Ishikawa (cell line): Measurements from ENCODE around the gene PLCB4.

Experiments
- CEBPB ChIP-seq: IDR thresholded peaks from 2 replicates; pipeline ENCODE4 v1.6.1; 2012
- CREB1 ChIP-seq: IDR thresholded peaks from 2 replicates; pipeline ENCODE4 v1.6.1; 2012; ENCODE audit warnings: low read depth
- EGR1 ChIP-seq: IDR thresholded peaks from 2 replicates; pipeline ENCODE4 v1.6.1; 2012
- EP300 ChIP-seq: IDR thresholded peaks from 2 replicates; pipeline ENCODE4 v1.6.1; 2012; ENCODE audit warnings: borderline replicate concordance
- FOXM1 ChIP-seq: IDR thresholded peaks from 2 replicates; pipeline ENCODE4 v1.6.1; 2012; ENCODE audit warnings: low read depth, borderline replicate concordance
- NFIC ChIP-seq: IDR thresholded peaks from 2 replicates; pipeline ENCODE4 v1.6.1; 2012
- RAD21 ChIP-seq: IDR thresholded peaks from 2 replicates; pipeline ENCODE4 v1.6.1; 2012; ENCODE audit warnings: low read depth
- REST ChIP-seq: IDR thresholded peaks from 2 replicates; pipeline ENCODE4 v1.6.1; 2012; ENCODE audit warnings: low read depth, mild to moderate bottlenecking
- TAF1 ChIP-seq: IDR thresholded peaks from 2 replicates; pipeline ENCODE4 v1.6.1; 2012; ENCODE audit warnings: low read depth, mild to moderate bottlenecking
- TCF12 ChIP-seq: IDR thresholded peaks from 2 replicates; pipeline ENCODE4 v1.6.1; 2012; ENCODE audit warnings: low read depth
- TEAD4 ChIP-seq: IDR thresholded peaks from 2 replicates; pipeline ENCODE4 v1.6.1; 2012
- USF1 ChIP-seq: IDR thresholded peaks from 2 replicates; pipeline ENCODE4 v1.6.1; 2012
- YY1 ChIP-seq: IDR thresholded peaks from 2 replicates; pipeline ENCODE4 v1.6.1; 2012; ENCODE audit warnings: low read depth
- ZBTB7A ChIP-seq: IDR thresholded peaks from 2 replicates; pipeline ENCODE4 v1.6.1; 2012; ENCODE audit warnings: low read depth
- TF ChIP-seq, protein P1 (sequence below): IDR thresholded peaks from 2 replicates; pipeline ENCODE4 v1.6.1; 2012

Gene PLCB4

DNA sequence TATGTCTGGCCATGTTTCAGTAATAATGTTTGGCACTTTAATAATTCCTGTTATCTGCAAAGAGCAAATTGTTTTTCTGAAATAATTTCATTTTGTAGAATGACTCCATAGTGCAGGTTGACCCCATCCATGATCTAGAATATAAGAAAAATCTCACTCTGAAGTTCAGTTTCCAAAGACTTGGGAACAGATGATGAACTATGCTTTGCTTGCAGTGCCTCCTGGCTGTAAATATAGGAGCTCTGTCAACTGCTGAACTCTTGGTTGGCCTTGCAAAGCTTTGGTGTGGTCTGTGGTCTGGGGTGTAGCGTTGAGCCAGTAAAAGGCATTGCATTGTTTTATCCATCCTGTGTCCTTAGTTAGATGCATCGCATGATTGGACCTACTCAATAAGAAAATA is 104.0 kb downstream of the PLCB4 start:
- no peak for TF ChIP-seq TAF1
- TF ChIP-seq REST: no peak
- no peak for TF ChIP-seq CEBPB
- peak; percentile 45; the same call in 1 of the 2 replicates for TF ChIP-seq RAD21

DNA sequence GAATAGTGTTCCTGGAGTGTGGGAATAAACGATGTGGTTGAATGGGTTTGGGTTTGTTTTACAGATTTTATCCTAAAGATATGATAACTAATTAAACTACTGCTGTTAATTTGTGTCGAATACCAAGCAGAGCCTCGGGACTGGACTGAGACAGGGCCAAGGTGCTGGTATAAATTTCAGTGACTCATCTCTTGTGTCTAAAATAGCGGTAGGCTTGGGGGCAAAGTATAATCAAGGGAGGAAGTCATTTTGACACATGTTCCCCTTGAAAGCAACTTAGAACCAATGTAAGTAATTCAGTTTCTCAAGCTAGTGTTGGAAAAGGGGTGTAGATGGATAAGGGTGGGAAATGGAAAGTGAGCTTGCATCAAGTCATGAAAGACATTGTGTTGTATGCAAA is 108.4 kb downstream of the PLCB4 start:
- TF ChIP-seq TCF12 (no peak), ZBTB7A (no peak), REST (no peak), EP300 (no peak), TEAD4 (no peak), CREB1 (no peak), USF1 (no peak), TAF1 (no peak), EGR1 (no peak), CEBPB (no peak)
- TF ChIP-seq, protein P1, sequence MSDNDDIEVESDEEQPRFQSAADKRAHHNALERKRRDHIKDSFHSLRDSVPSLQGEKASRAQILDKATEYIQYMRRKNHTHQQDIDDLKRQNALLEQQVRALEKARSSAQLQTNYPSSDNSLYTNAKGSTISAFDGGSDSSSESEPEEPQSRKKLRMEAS: no peak

GRCh38 chr20:9179193-9179802 is 110.4 kb downstream of the PLCB4 start:
- no peak for TF ChIP-seq FOXM1
- no peak for TF ChIP-seq EP300
- peak; percentile 45 for TF ChIP-seq NFIC
- TF ChIP-seq YY1: 0 out of 2 replicates have a peak, but pooled peaks have one; percentile 14
- TF ChIP-seq, protein P1: peak; percentile 59; the same call in 1 of the 2 replicates
- no peak for TF ChIP-seq REST
- TF ChIP-seq TEAD4: peak; percentile 57
- TF ChIP-seq CREB1: no peak

DNA sequence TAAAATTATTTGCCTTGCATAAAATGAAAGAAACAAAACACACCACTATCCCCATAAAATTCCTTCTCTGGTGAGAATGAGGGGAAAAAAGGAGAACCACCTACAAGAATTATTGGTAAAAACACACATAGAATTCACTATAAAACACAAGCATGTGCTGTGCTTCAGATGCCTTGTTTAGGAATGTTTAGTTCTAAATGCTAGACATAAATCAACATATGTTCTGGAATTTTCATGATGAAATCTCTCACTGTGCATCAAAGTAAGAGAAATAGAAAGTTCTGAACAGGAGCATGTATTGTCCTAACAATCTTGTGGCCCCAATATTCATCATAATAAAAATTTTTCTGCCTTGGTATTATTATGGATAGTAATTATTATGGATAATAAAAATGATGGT is 111.0 kb downstream of the PLCB4 start:
- TF ChIP-seq FOXM1 (no peak), REST (no peak), TCF12 (no peak), USF1 (no peak), RAD21 (no peak), NFIC (no peak), EGR1 (no peak), CEBPB (no peak), ZBTB7A (no peak), CREB1 (no peak), TEAD4 (no peak), YY1 (no peak), TAF1 (no peak), EP300 (no peak)
- TF ChIP-seq, protein P1: no peak
